ENCODE data around the gene COL4A2.

GRCh38 chr13:110300090-110300815 is 6.8 kb upstream of the COL4A2 start:
- TF ChIP-seq CTCF (IDR thresholded peaks at IDR 0.05) (no peak), POLR2A (IDR thresholded peaks at IDR 0.05) (no peak)
